IPS-NIHi11 (cell line): ENCODE measurements around the gene CPTP.

ENCODE experiments used
- DNase-seq: peaks from one replicate; pipeline ENCODE4 v3.0.0; 2012; ENCODE audit warnings: mixed read lengths, low spot score

CPTP gene

GRCh38 chr1:1292442-1292779 is 32.2 kb upstream of the CPTP start:
- no peak for DNase-seq

- no peak for DNase-seq
Observed at GRCh38 chr1:1292851-1293250, 31.8 kb upstream of the CPTP start.

GRCh38 chr1:1293263-1294249 is 31.0 kb upstream of the CPTP start:
- DNase-seq: peak; percentile 87

- no peak for DNase-seq
Observed at GRCh38 chr1:1294250-1294890, 30.2 kb upstream of the CPTP start.

GRCh38 chr1:1295154-1295923 is 29.3 kb upstream of the CPTP start:
- DNase-seq: no peak

- DNase-seq: no peak
Observed at GRCh38 chr1:1296070-1297061, 28.2 kb upstream of the CPTP start.

GRCh38 chr1:1297802-1298424 is 26.7 kb upstream of the CPTP start:
- DNase-seq: no peak

GRCh38 chr1:1298861-1299685 is 25.5 kb upstream of the CPTP start:
- peak; percentile 85 for DNase-seq

- DNase-seq: peak; percentile 44
Observed at GRCh38 chr1:1299686-1300351, 24.8 kb upstream of the CPTP start.

GRCh38 chr1:1300352-1300739 is 24.3 kb upstream of the CPTP start:
- no peak for DNase-seq

- peak; percentile 51 for DNase-seq
Observed at GRCh38 chr1:1302006-1302430, 22.6 kb upstream of the CPTP start.

- no peak for DNase-seq
Observed at GRCh38 chr1:1302951-1303509, 21.6 kb upstream of the CPTP start.

- no peak for DNase-seq
Observed at GRCh38 chr1:1303736-1304135, 20.9 kb upstream of the CPTP start.

- no peak for DNase-seq
Observed at GRCh38 chr1:1304331-1305299, 20.0 kb upstream of the CPTP start.

- DNase-seq: no peak
Observed at GRCh38 chr1:1305300-1306069, 19.1 kb upstream of the CPTP start.

GRCh38 chr1:1306070-1306660 is 18.4 kb upstream of the CPTP start:
- peak; percentile 29 for DNase-seq
